Measurements from ENCODE around the gene EIF3M.

EIF3M gene

GRCh38 chr11:32583459-32584271, at the start of gene EIF3M:
Gene EIF3M, plus strand, starts transcription at chr11:32583831. Its CDS starts 57 bp downstream, at chr11:32583888.
- no peak for TF ChIP-seq CTCF (IDR thresholded peaks at IDR 0.05; ENCODE audit: low read depth, low read length)
- DNase-seq (ENCODE audit: low read depth in 2 of 2), result peak; percentile 97 to 98
- H3K4me3 ChIP-seq (replicated peaks in 1 of 2; ENCODE audit: low read depth in 2 of 2, low read length in 2 of 2), result peak within 1 kb of the TSS; percentile 84 to 89

- no peak for DNase-seq (ENCODE audit: low read depth in 2 of 2)
- no peak overlapping the region for H3K4me3 ChIP-seq (replicated peaks in 1 of 2; ENCODE audit: low read depth in 2 of 2, low read length in 2 of 2)
- no peak for TF ChIP-seq CTCF (IDR thresholded peaks at IDR 0.05; ENCODE audit: low read depth, low read length)
Observed at GRCh38 chr11:32538804-32539203, 44.8 kb upstream of the EIF3M start.

GRCh38 chr11:32549611-32550187, 33.9 kb upstream of the EIF3M start:
- no peak overlapping the region for H3K4me3 ChIP-seq (replicated peaks in 1 of 2; ENCODE audit: low read depth in 2 of 2, low read length in 2 of 2)
- no peak for TF ChIP-seq CTCF (IDR thresholded peaks at IDR 0.05; ENCODE audit: low read depth, low read length)
- DNase-seq (ENCODE audit: low read depth in 2 of 2), result no peak

GRCh38 chr11:32550207-32550606, 33.4 kb upstream of the EIF3M start:
- H3K4me3 ChIP-seq (replicated peaks in 1 of 2; ENCODE audit: low read depth in 2 of 2, low read length in 2 of 2), result no peak overlapping the region
- no peak for TF ChIP-seq CTCF (IDR thresholded peaks at IDR 0.05; ENCODE audit: low read depth, low read length)

GRCh38 chr11:32555091-32555490, 28.5 kb upstream of the EIF3M start:
- no peak for TF ChIP-seq CTCF (IDR thresholded peaks at IDR 0.05; ENCODE audit: low read depth, low read length)
- no peak overlapping the region for H3K4me3 ChIP-seq (replicated peaks in 1 of 2; ENCODE audit: low read depth in 2 of 2, low read length in 2 of 2)
- DNase-seq (ENCODE audit: low read depth in 2 of 2), result no peak

More at GRCh38 chr11:32550207-32550606, 33.4 kb upstream of the EIF3M start:
- DNase-seq (ENCODE audit: low read depth in 2 of 2), result no peak

- H3K4me3 ChIP-seq (replicated peaks in 1 of 2; ENCODE audit: low read depth in 2 of 2, low read length in 2 of 2), result no peak overlapping the region
- TF ChIP-seq CTCF (IDR thresholded peaks at IDR 0.05; ENCODE audit: low read depth, low read length), result no peak
- no peak for DNase-seq (ENCODE audit: low read depth in 2 of 2)
Observed at GRCh38 chr11:32555895-32556294, 27.7 kb upstream of the EIF3M start.

Data from cardiac fibroblast (primary cell).